IPS DF 6.9 (cell line): ENCODE results near the gene ENDOD1.
"Not testable (repeated sequence)": the region's sequence is repeated elsewhere in the genome, so short reads cannot be mapped to it uniquely, and the experiment has no call there.

Experiments
- DNase-seq: peaks from one replicate; pipeline ENCODE4 v3.0.0-alpha.2; 2013; ENCODE audit warnings: low read depth, low spot score
- H3K27ac ChIP-seq: one replicate; pipeline ENCODE4 v1.5.1; 2013; ENCODE audit warnings: low read length, control low read depth
- H3K27me3 ChIP-seq: 2 replicates; pipeline ENCODE4 v1.6.1; 2013; ENCODE audit warnings: mild to moderate bottlenecking, low read length; ENCODE audit not compliant: control insufficient read depth, insufficient read depth
- H3K36me3 ChIP-seq: 2 replicates; pipeline ENCODE4 v1.6.1; 2013; ENCODE audit warnings: low read length; ENCODE audit not compliant: control insufficient read depth, insufficient read depth
- H3K4me1 ChIP-seq: 2 replicates; pipeline ENCODE4 v1.6.1; 2013; ENCODE audit warnings: low read length; ENCODE audit not compliant: control insufficient read depth, insufficient read depth
- H3K4me3 ChIP-seq: 2 replicates; pipeline ENCODE4 v1.5.1; 2013; ENCODE audit warnings: mild to moderate bottlenecking, low read length
- H3K9me3 ChIP-seq: 2 replicates; pipeline ENCODE4 v1.6.1; 2013; ENCODE audit warnings: low read length, inconsistent platforms; ENCODE audit not compliant: control insufficient read depth, insufficient read depth
- WGBS: extraction: QIAGEN DNeasy Blood & Tissue Kit; methylation state at CpG from one replicate; pipeline ENCODE4 v1.1.7; 2013; ENCODE audit warnings: mixed read lengths, missing lambda C conversion rate; ENCODE audit not compliant: insufficient read length, insufficient coverage; 5-methylcytosine and 5-hydroxymethylcytosine counted together

Gene ENDOD1

GRCh38 chr11:95102733-95103132 is 13.1 kb downstream of the ENDOD1 start:
- Histone ChIP-seq H3K36me3 (no peaks in the 10 kb centered on the region), H3K4me3 (no peak overlapping the region), H3K9me3 (no peaks in the 10 kb centered on the region), H3K4me1 (no peaks in the 10 kb centered on the region), H3K27ac (no peak overlapping the region), H3K27me3 (no peaks in the 10 kb centered on the region)
- no peak for DNase-seq
- 100% methylated on average over 1 of the region's 2 CpGs for WGBS

- no CpG with 5 or more reads among the region's 5 CpGs for whole genome bisulfite sequencing
- Histone ChIP-seq H3K4me1 (peaks cover 2% of the 10 kb centered on the region; the same call in 1 of the 2 replicates), H3K27ac (no peak overlapping the region), H3K27me3 (no peaks in the 10 kb centered on the region), H3K9me3 (no peaks in the 10 kb centered on the region), H3K4me3 (no peak overlapping the region), H3K36me3 (no peaks in the 10 kb centered on the region)
- no peak for DNase-seq
Observed at GRCh38 chr11:95103701-95104100, 14.1 kb downstream of the ENDOD1 start.

GRCh38 chr11:95104121-95104830 is 14.6 kb downstream of the ENDOD1 start:
- WGBS: no CpG with 5 or more reads among the region's 6 CpGs
- no peaks in the 10 kb centered on the region for H3K27me3 ChIP-seq
- H3K4me3 ChIP-seq: no peak overlapping the region
- H3K4me1 ChIP-seq: peaks cover 2% of the 10 kb centered on the region; the same call in 1 of the 2 replicates
- no peaks in the 10 kb centered on the region for H3K9me3 ChIP-seq
- H3K36me3 ChIP-seq: no peaks in the 10 kb centered on the region
- H3K27ac ChIP-seq: no peak overlapping the region
- DNase-seq: no peak

GRCh38 chr11:95104856-95105255 is 15.2 kb downstream of the ENDOD1 start:
- H3K27me3 ChIP-seq: no peaks in the 10 kb centered on the region
- no CpG with 5 or more reads among the region's 3 CpGs for WGBS
- no peaks in the 10 kb centered on the region for H3K36me3 ChIP-seq
- H3K9me3 ChIP-seq: no peaks in the 10 kb centered on the region
- DNase-seq: no peak
- no peak overlapping the region for H3K4me3 ChIP-seq
- no peak overlapping the region for H3K27ac ChIP-seq
- peaks cover 2% of the 10 kb centered on the region; the same call in 1 of the 2 replicates for H3K4me1 ChIP-seq

- WGBS: no CpG with 5 or more reads among the region's 9 CpGs
- Histone ChIP-seq H3K36me3 (no peaks in the 10 kb centered on the region), H3K4me1 (peaks cover 2% of the 10 kb centered on the region; the same call in 1 of the 2 replicates), H3K4me3 (no peak overlapping the region), H3K27me3 (no peaks in the 10 kb centered on the region), H3K27ac (no peak overlapping the region), H3K9me3 (no peaks in the 10 kb centered on the region)
- DNase-seq: no peak
Observed at GRCh38 chr11:95108159-95108611, 18.5 kb downstream of the ENDOD1 start.

- H3K27ac ChIP-seq: no peak overlapping the region
- no peak for DNase-seq
- peaks cover 2% of the 10 kb centered on the region; the same call in 1 of the 2 replicates for H3K4me1 ChIP-seq
- no peaks in the 10 kb centered on the region for H3K27me3 ChIP-seq
- H3K36me3 ChIP-seq: no peaks in the 10 kb centered on the region
- H3K4me3 ChIP-seq: no peak overlapping the region
- no peaks in the 10 kb centered on the region for H3K9me3 ChIP-seq
- whole genome bisulfite sequencing: no CpG with 5 or more reads among the region's 6 CpGs
Observed at GRCh38 chr11:95108671-95109551, 19.3 kb downstream of the ENDOD1 start.

GRCh38 chr11:95111471-95111870 is 21.8 kb downstream of the ENDOD1 start:
- WGBS: no CpG with 5 or more reads among the region's 3 CpGs
- not testable (repeated sequence) for H3K4me1 ChIP-seq, H3K4me3 ChIP-seq, DNase-seq, H3K36me3 ChIP-seq, H3K9me3 ChIP-seq, H3K27me3 ChIP-seq, H3K27ac ChIP-seq

- no peak overlapping the region for H3K27ac ChIP-seq
- DNase-seq: no peak
- WGBS: no CpG with 5 or more reads among the region's 3 CpGs
- peaks cover 2% of the 10 kb centered on the region; the same call in 1 of the 2 replicates for H3K4me1 ChIP-seq
- H3K9me3 ChIP-seq: no peaks in the 10 kb centered on the region
- no peaks in the 10 kb centered on the region for H3K36me3 ChIP-seq
- no peak overlapping the region for H3K4me3 ChIP-seq
- H3K27me3 ChIP-seq: no peaks in the 10 kb centered on the region
Observed at GRCh38 chr11:95111923-95112540, 22.4 kb downstream of the ENDOD1 start.

- WGBS: no CpG with 5 or more reads among the region's 1 CpG
- no peak for DNase-seq
- H3K4me3 ChIP-seq: no peak overlapping the region
- no peaks in the 10 kb centered on the region for H3K4me1 ChIP-seq
- no peaks in the 10 kb centered on the region for H3K36me3 ChIP-seq
- H3K27ac ChIP-seq: no peak overlapping the region
- H3K27me3 ChIP-seq: no peaks in the 10 kb centered on the region
- no peaks in the 10 kb centered on the region for H3K9me3 ChIP-seq
Observed at GRCh38 chr11:95115597-95115996, 26.0 kb downstream of the ENDOD1 start.

GRCh38 chr11:95119361-95120060 is 29.9 kb downstream of the ENDOD1 start:
- no peaks in the 10 kb centered on the region for H3K36me3 ChIP-seq
- DNase-seq: no peak
- no peak overlapping the region for H3K4me3 ChIP-seq
- WGBS: no CpG with 5 or more reads among the region's 2 CpGs
- H3K27me3 ChIP-seq: no peaks in the 10 kb centered on the region
- no peaks in the 10 kb centered on the region for H3K9me3 ChIP-seq
- no peak overlapping the region for H3K27ac ChIP-seq
- H3K4me1 ChIP-seq: no peaks in the 10 kb centered on the region
